Measurements from ENCODE around the gene FLNA. TPM values are rescaled to one million over a fixed set of nuclear protein-coding genes. Genes with fewer than 3 reads are reported as not detected.

The FLNA gene
- total RNA-seq, 2 experiments from 2014 or later = 1,602 to 2,011 TPM

DNA sequence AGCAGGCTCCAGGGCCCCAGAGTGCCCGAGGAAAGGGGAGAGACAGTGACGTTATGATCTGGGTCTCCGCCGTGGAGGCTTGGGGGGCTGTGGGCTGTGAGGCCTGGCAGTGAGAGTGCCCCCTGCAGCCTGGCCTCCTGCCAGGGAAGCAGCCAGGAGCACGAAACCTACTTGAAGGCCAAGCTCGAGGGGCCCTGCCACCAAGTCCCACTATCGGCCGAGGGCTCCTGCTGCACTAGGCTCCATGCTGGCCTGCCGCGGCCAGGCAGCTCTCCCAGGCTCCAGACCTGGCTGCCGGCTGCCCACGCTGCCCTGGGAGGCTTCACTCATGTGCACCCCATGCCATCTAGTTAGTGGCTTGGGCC lies 18.7 kb downstream of the FLNA start:
- CTCF ChIA-PET = no interaction called here
- Mint-ChIP-seq H3K4me1 (peaks cover 65% of the 10 kb centered on the region), H3K4me3 (no peak overlapping the region), H3K27me3 (no peaks in the 10 kb centered on the region), H3K27ac (no peak overlapping the region), H3K36me3 (peaks cover 19% of the 10 kb centered on the region), H3K9me3 (ENCODE audit: low read depth) (no peaks in the 10 kb centered on the region)
- ATAC-seq (no peak), DNase-seq (no peak)

DNA sequence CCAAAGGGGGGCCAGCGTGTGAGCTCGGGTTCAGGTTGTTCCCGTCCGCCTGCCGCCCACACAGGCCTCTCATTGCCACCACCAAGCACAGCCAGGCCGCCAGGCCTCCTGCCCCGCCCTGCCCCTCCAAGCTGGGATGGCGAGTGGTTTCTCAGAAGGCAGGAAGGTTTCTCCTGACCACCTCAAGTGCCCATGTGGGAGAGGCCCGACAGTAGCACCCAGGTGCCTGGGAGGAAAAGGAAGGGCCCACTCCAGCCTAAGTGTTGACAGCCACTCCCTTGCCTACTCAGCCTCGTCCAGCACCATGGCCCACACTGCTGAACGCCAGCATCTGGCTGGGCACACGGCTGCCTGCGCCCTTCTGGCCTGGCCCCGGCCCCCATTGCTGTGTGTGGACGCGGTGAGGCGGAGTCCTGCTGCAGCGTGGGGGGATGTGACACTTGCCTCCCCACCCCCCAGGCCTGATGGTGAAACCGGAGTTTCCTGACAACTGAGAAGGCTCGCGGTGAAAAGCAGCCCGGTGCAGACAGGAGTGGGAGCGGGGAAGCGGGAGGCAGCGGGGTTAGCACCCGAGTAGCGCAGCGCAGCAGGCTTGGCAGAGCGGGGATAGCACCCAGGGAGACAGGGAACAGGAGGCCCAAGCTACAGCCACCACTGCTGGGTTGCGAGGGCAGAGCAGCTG lies 19.2 kb downstream of the FLNA start:
- H3K36me3 Mint-ChIP-seq = peaks cover 19% of the 10 kb centered on the region
- H3K27ac Mint-ChIP-seq = no peak overlapping the region
- H3K4me3 Mint-ChIP-seq = no peak overlapping the region
- CTCF ChIA-PET = no interaction called here
- no peaks in the 10 kb centered on the region for H3K27me3 Mint-ChIP-seq
- DNase-seq (no peak), ATAC-seq (no peak)
- no peaks in the 10 kb centered on the region for H3K9me3 Mint-ChIP-seq (ENCODE audit: low read depth)
- peaks cover 66% of the 10 kb centered on the region for H3K4me1 Mint-ChIP-seq

DNA sequence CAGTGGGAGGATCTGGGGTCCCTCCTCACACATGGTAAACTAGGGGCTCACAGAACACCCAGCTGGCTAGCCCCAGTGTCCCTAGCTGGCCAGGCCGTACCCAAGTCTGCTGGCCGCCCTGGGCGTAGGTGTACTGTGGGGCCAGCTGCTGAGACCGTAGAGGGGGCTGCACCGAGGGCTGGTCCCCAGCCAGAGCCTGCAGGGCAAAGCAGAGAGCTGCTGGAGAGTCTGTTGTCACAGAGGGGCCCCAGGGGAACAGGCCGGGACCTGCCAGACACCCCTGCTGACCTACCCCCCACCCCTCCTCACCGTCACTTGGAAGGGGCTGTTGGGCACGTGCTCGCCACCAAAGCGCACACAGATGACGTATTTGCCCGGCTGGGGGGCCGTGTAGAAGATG lies 19.9 kb downstream of the FLNA start:
- DNase-seq = no peak
- H3K27ac Mint-ChIP-seq = no peak overlapping the region
- H3K27me3 Mint-ChIP-seq = no peaks in the 10 kb centered on the region
- CTCF ChIA-PET = no interaction called here
- no peak overlapping the region for H3K4me3 Mint-ChIP-seq
- H3K9me3 Mint-ChIP-seq (ENCODE audit: low read depth) = no peaks in the 10 kb centered on the region
- no peak for ATAC-seq
- peaks cover 20% of the 10 kb centered on the region for H3K36me3 Mint-ChIP-seq
- peaks cover 68% of the 10 kb centered on the region for H3K4me1 Mint-ChIP-seq

DNA sequence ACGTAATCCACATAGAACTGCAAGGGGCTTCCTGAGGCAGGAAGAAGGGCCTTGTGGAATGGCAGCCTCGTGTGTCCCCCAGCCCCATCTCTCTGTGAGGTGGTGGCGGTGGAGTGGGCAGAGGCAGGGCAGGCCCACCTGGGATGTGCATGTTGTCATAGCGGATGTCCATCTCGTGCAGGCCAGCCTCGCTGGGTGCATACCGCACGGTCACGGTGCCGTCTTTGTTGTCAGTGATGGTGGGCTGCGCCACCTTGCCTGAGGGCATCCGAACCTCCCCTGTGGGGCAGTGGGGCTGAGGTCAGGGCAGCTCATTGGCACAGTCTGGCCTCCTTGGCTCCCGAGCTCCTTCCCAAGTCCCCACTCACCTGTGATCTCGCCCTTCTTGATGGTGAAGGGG lies 20.4 kb downstream of the FLNA start:
- Mint-ChIP-seq H3K27me3 (no peaks in the 10 kb centered on the region), H3K4me1 (peaks cover 72% of the 10 kb centered on the region), H3K36me3 (peaks cover 20% of the 10 kb centered on the region), H3K27ac (peak overlapping the region; percentile 15), H3K4me3 (no peak overlapping the region), H3K9me3 (ENCODE audit: low read depth) (no peaks in the 10 kb centered on the region)
- CTCF ChIA-PET = no interaction called here
- no peak for DNase-seq
- ATAC-seq = no peak

DNA sequence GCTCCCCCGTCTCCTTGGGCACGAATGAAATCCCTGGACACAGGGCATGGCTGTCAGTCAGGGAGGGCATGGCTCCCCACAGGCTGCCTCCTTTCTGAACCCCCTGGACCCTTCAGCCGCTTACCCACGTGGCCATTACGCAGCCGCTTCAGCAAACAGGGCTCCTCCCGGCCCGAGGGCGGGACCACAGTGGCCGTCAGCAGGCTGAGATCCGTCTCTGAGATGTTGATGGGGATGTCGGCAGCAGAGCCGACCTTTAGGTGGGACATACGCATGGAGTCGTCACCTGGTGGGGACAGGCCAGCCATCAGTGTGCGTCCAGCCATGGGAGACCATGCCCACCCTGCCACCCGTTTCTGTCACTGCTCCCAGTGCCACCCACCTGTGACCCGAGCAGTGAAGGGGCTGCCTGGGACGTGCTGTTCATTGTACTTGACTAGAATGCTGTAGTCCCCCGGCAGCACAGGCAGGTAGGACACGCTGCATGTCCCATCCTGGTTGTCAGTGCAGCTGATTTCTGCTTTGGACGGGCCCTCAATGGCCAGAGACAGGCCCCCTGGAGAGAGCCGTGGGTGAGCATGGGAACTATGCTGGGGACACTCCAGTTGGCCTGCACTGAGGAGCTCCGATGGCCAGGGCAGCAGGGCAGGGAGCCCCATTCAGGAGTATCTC lies 21.1 kb downstream of the FLNA start:
- Mint-ChIP-seq H3K4me3 (no peak overlapping the region), H3K36me3 (peaks cover 14% of the 10 kb centered on the region), H3K27ac (peak overlapping the region; percentile 36), H3K9me3 (ENCODE audit: low read depth) (no peaks in the 10 kb centered on the region), H3K27me3 (no peaks in the 10 kb centered on the region), H3K4me1 (peaks cover 71% of the 10 kb centered on the region)
- no peak for ATAC-seq
- CTCF ChIA-PET = no interaction called here
- no peak for DNase-seq

DNA sequence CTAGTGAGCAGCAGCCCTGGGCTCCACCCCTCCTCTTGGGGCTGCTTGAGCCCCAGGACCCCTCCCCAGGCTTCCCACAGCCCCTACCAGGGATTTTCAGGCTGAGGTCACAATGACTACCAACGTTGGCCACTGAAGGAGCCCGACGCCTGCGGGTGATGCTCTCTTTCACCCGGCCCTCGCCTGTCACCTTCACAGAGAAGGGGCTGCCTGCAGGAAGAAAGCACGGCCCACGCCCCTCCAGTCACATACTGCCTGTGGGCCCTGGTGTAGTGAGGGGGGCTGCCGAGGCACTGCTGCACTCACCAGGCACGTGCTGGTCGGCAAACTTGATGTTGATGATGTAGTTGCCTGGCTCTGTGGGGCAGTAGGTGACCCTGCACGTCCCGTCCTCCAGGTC lies 22.0 kb downstream of the FLNA start:
- no peaks in the 10 kb centered on the region for H3K9me3 Mint-ChIP-seq (ENCODE audit: low read depth)
- no peak for DNase-seq
- CTCF ChIA-PET = no interaction called here
- H3K36me3 Mint-ChIP-seq = peaks cover 14% of the 10 kb centered on the region
- H3K4me1 Mint-ChIP-seq = peaks cover 73% of the 10 kb centered on the region
- H3K27ac Mint-ChIP-seq = peak overlapping the region; percentile 82
- H3K4me3 Mint-ChIP-seq = no peak overlapping the region
- ATAC-seq = no peak
- no peaks in the 10 kb centered on the region for H3K27me3 Mint-ChIP-seq

DNA sequence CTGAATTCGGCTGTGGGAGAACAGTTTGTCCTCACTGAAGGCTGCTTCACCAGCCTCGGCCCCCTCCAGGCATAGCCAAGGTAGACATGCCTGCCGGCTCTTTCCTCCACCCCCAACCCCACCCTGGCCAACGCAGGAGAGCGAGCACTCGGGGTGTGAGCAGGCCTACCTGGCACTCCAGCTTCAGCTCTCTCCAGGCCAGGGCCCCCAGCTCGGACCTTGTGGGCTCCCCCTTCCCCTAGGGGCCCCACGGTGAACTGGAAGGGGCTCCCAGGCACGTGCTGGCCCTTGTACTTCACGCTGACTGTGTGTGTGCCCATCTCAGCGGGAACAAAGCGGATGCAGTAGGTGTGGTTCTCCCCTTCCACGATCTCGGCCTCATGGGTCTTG lies 22.4 kb downstream of the FLNA start:
- H3K4me1 Mint-ChIP-seq = peaks cover 75% of the 10 kb centered on the region
- ATAC-seq (no peak), DNase-seq (no peak)
- no peak overlapping the region for H3K4me3 Mint-ChIP-seq
- H3K36me3 Mint-ChIP-seq = peaks cover 12% of the 10 kb centered on the region
- CTCF ChIA-PET = no interaction called here
- no peaks in the 10 kb centered on the region for H3K9me3 Mint-ChIP-seq (ENCODE audit: low read depth)
- H3K27me3 Mint-ChIP-seq = no peaks in the 10 kb centered on the region
- H3K27ac Mint-ChIP-seq = peak overlapping the region; percentile 82

DNA sequence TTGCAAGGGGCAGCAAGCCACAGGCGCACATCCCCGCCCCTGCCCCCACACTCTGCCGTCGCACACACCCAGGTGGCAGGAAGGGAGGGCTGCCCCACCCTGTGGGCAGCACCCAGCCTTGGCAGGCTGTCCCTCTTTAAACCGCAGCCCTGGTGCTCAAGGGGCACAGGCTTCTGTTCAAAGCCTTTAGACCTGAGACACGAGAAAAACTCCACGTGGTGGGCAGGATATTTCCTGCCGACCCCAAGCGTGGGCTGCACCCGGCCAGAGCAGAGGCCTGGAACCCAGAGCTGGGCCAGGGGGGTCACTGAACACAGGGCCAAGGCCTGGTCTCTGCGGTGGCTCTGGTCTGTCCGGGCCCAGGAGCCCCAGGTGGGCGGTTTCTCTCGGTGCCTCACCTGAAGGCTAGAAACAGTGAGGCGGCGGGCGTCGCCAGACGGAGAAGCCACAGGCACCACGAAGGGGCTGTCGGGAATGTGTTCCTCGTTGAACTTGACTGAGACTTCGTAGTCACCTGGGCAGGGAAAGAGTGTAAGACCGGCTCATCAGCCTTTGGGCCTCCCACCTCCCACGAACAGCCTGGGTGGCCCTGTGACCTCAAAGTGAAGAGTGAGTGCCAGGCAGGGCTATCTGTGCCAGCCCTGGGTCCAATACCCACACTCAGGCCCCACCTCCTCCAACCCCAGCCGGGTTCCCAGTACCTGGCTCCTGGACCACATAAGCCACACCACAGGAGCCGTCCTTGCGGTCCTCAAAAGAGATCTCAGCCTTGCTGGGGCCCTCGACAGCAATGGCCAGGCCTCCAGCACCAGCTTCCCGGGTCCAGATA lies 23.0 kb downstream of the FLNA start:
- H3K4me1 Mint-ChIP-seq = peaks cover 74% of the 10 kb centered on the region
- CTCF ChIA-PET = interaction anchor here (1.7 kb wide), 1 partner anchor 15 kb away, joined by 5 read pairs; no protein-coding TSS in a partner anchor
- ATAC-seq = no peak
- no peak for DNase-seq
- H3K36me3 Mint-ChIP-seq = peaks cover 10% of the 10 kb centered on the region
- H3K27me3 Mint-ChIP-seq = no peaks in the 10 kb centered on the region
- H3K27ac Mint-ChIP-seq = peak overlapping the region; percentile 82
- H3K4me3 Mint-ChIP-seq = no peak overlapping the region
- H3K9me3 Mint-ChIP-seq (ENCODE audit: low read depth) = no peaks in the 10 kb centered on the region

DNA sequence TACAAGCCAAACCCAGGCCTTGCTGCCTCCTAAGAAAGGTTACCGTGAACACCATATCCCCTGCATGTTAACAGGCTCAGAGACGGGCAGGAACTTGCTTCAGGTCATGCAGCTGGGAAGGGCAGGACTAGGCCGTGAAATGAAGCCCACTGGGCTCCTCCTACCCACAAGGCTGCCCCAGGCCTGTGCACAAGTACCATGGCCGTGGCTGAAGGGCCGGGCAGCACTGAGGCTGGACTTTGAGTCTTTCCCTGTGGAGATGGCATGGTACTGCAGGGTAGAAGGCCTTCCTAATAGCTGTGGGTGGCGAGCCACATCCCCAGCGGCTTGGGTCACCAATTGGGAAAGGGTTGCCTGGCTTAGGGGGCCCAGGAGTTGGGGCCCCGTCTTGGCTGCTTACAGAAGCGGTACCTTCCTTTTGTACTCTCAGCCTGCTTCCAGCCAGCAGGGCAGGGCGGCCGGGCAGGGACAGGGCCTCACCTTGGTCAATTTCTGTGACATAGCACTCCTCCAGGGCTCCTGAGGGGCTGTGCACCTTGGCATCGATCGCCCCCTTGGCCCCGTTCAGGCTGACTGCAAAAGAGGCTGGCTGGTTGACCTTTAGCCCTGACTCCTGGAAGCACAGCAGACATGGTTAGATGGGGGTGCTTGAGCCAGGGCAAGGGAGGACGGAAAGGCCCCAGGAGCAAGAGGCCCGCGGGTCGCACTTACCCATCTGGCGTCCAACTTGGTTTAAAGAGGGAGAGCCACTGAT lies 23.8 kb downstream of the FLNA start:
- ATAC-seq (no peak), DNase-seq (no peak)
- Mint-ChIP-seq H3K4me3 (no peak overlapping the region), H3K27ac (peak overlapping the region; percentile 82), H3K36me3 (peaks cover 8% of the 10 kb centered on the region), H3K27me3 (no peaks in the 10 kb centered on the region), H3K4me1 (peaks cover 68% of the 10 kb centered on the region), H3K9me3 (ENCODE audit: low read depth) (no peaks in the 10 kb centered on the region)
- CTCF ChIA-PET = interaction anchor here (1.7 kb wide), 1 partner anchor 16 kb away, joined by 5 read pairs; no protein-coding TSS in a partner anchor

DNA sequence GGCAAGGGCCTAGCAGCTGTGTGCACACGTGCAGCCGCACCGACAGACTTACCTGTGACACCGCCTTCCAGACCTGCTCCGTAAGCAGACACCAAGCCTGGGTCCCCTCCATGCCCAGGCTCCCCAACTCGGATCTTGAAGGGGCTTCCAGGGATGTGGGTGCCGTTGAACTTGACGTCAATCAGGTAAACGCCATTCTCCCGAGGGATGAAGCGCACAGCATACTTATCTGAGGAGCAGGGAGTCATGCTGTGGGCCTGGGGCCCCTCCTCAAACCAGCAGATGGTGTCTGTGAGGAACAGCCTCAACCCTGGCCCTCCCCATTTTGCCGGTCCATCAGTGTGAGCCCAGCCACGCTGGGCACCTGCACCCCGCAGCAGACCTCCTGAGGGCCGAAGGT lies 24.5 kb downstream of the FLNA start:
- CTCF ChIA-PET = interaction anchor here (1.7 kb wide), 1 partner anchor 16 kb away, joined by 5 read pairs; no protein-coding TSS in a partner anchor
- Mint-ChIP-seq H3K36me3 (peaks cover 8% of the 10 kb centered on the region), H3K27me3 (no peaks in the 10 kb centered on the region), H3K9me3 (ENCODE audit: low read depth) (no peaks in the 10 kb centered on the region), H3K4me3 (no peak overlapping the region), H3K4me1 (peaks cover 65% of the 10 kb centered on the region), H3K27ac (peak overlapping the region; percentile 43)
- no peak for ATAC-seq
- no peak for DNase-seq

DNA sequence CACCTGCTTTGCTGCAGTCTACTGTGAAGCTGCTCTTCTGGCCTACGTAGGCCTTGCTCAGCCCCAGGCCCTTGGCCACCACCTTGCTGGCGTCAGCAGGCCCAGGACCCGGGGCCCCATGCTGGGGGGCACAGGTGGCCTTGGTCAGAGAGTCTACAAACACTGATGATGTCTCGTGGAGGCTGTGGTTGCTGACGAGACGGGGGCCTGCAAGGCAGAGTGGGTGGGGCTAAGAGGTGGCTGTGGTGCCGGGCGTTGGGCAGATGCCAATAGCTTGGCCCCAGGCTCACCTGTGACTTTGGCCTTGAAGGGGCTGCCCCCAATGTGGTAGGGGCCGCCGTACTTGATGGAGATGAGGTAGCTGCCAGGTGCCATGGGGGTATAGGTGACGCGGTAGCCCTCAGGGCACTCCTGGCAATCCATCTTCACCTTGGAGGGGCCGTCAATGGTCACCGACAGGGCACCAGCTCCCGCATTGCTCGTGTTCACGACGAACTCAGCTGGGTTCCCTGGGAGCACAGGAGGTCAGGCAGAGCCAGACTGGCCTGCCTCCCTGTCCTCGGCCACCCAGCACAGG lies 25.0 kb downstream of the FLNA start:
- no peak for ATAC-seq
- peak overlapping the region; percentile 52 for H3K27ac Mint-ChIP-seq
- no peaks in the 10 kb centered on the region for H3K9me3 Mint-ChIP-seq (ENCODE audit: low read depth)
- CTCF ChIA-PET = interaction anchor here (1.7 kb wide), 1 partner anchor 17 kb away, joined by 5 read pairs; no protein-coding TSS in a partner anchor
- DNase-seq = no peak
- no peaks in the 10 kb centered on the region for H3K27me3 Mint-ChIP-seq
- peaks cover 64% of the 10 kb centered on the region for H3K4me1 Mint-ChIP-seq
- H3K4me3 Mint-ChIP-seq = no peak overlapping the region
- peaks cover 7% of the 10 kb centered on the region for H3K36me3 Mint-ChIP-seq

DNA sequence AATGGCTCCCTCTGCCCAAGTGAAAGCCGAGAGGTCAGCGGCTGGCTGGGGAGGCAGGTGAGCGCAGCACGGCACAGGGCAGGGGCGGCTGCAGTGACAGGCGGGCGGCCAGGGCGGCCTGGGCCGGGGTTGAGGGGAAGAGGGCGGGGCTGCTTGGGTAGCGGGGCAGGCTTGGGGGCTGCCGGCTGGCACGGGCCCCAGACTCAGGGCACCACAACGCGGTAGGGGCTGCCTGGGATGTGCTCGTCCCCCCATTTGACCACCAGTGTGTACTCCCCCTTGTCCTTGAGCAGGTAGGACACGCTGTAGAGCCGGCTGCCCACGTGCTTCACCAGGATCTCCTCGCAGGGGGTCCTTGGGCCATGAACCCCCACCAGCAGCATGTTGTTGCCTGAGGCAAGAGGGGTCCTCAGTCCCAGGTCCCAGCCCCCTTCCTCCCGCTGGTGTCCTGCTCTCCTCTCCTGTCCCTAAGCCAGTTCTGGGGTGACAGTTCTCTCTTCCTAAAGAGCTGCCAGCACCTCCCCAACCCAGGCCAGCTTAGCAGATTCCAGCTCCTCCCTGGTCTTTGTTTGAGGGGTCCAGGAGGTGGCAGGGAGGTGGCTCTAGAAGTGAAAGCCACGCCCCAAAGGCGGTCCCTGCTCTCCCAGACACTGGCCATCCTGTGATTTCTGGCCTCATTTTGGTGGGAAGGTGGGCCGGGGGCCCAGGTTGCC lies 25.6 kb downstream of the FLNA start:
- DNase-seq (no peak), ATAC-seq (no peak)
- no peaks in the 10 kb centered on the region for H3K27me3 Mint-ChIP-seq
- no peaks in the 10 kb centered on the region for H3K9me3 Mint-ChIP-seq (ENCODE audit: low read depth)
- CTCF ChIA-PET = no interaction called here
- peak overlapping the region; percentile 76 for H3K27ac Mint-ChIP-seq
- no peak overlapping the region for H3K4me3 Mint-ChIP-seq
- peaks cover 58% of the 10 kb centered on the region for H3K4me1 Mint-ChIP-seq
- peaks cover 7% of the 10 kb centered on the region for H3K36me3 Mint-ChIP-seq
